Posterior vena cava (tissue), 2 donors: Measurements from ENCODE around the gene METRNL. TPM values are rescaled to one million over a fixed set of nuclear protein-coding genes. Genes with fewer than 3 reads are reported as not detected.
A peak's percentile ranks its signal among the peaks of the same experiment; 100 is the strongest.
"Not testable (repeated sequence)": the region's sequence is repeated elsewhere in the genome, so short reads cannot be mapped to it uniquely, and the experiment has no call there.

Experiments
- DNase-seq: peaks from one replicate; pipeline ENCODE4 v3.0.0-alpha.2; 2020; ENCODE audit warnings: low spot score
- intact Hi-C, 2 donors: fragments of 100-400 bp; cut with DNase I; formaldehyde crosslinking; loops; one replicate each; pipeline versions ENCODE4 v1.14.1 to v1.14.2; 2022 to 2023
- total RNA-seq, 2 donors: library from RNA; stranded (reverse); fragmentation: NEBNext Ultra II Directional; extraction: Animal tissue kit (Norgen Biotek cat#: 25700); gene quantifications; one replicate each; pipeline ENCODE4 v1.2.1, GENCODE V29; 2021
- donor health status: DM: yes; HTN: yes; CAD: no.
- donor health status: DM: yes; HTN: yes; CAD: no.

Gene METRNL
- total RNA-seq, 2 donors from 2014 or later = 80.5 to 101 TPM

GRCh38 chr17:83113381-83113780 lies 34.0 kb downstream of the METRNL start:
- peak; percentile 69 for DNase-seq
- intact Hi-C loops = no loop called here

GRCh38 chr17:83113792-83114191 lies 34.4 kb downstream of the METRNL start:
- peak; percentile 64 for DNase-seq
- intact Hi-C loops = no loop called here

GRCh38 chr17:83114706-83115105 lies 35.3 kb downstream of the METRNL start:
- peak; percentile 78 for DNase-seq
- intact Hi-C loops = no loop called here

- DNase-seq = peak; percentile 74
- intact Hi-C loops = no loop called here
These were observed 35.8 kb downstream of the METRNL start for GRCh38 chr17:83115202-83115651.

GRCh38 chr17:83115832-83116231 lies 36.4 kb downstream of the METRNL start:
- DNase-seq = peak; percentile 57
- intact Hi-C loops = no loop called here

- peak; percentile 72 for DNase-seq
- intact Hi-C loops = no loop called here
These were observed 36.9 kb downstream of the METRNL start for GRCh38 chr17:83116311-83116771.

- DNase-seq = no peak
- intact Hi-C loops = no loop called here
These were observed 37.6 kb downstream of the METRNL start for GRCh38 chr17:83116783-83117555.

- DNase-seq = no peak
- intact Hi-C loops = no loop called here
These were observed 38.2 kb downstream of the METRNL start for GRCh38 chr17:83117583-83117982.

- intact Hi-C loops = no loop called here
- peak; percentile 67 for DNase-seq
These were observed 38.8 kb downstream of the METRNL start for GRCh38 chr17:83118071-83118841.

GRCh38 chr17:83119987-83120864 lies 40.8 kb downstream of the METRNL start:
- intact Hi-C loops = no loop called here
- peak; percentile 84 for DNase-seq

- DNase-seq, intact Hi-C loops: not testable (repeated sequence)
These were observed 42.1 kb downstream of the METRNL start for GRCh38 chr17:83121473-83121872.

- intact Hi-C loops = no loop called here
- DNase-seq = peak; percentile 78
These were observed 42.8 kb downstream of the METRNL start for GRCh38 chr17:83121921-83122820.

GRCh38 chr17:83122834-83123233 lies 43.4 kb downstream of the METRNL start:
- DNase-seq = peak; percentile 73
- intact Hi-C loops = no loop called here

- intact Hi-C loops = no loop called here
- DNase-seq = peak; percentile 73
These were observed 44.7 kb downstream of the METRNL start for GRCh38 chr17:83123896-83124801.

- intact Hi-C loops = no loop called here
- peak; percentile 78 for DNase-seq
These were observed 45.6 kb downstream of the METRNL start for GRCh38 chr17:83124871-83125514.

GRCh38 chr17:83125515-83126274 lies 46.3 kb downstream of the METRNL start:
- DNase-seq = peak; percentile 91
- intact Hi-C loops = no loop called here
